ENCODE measurements around the gene B3GAT1.

The B3GAT1 gene

DNA sequence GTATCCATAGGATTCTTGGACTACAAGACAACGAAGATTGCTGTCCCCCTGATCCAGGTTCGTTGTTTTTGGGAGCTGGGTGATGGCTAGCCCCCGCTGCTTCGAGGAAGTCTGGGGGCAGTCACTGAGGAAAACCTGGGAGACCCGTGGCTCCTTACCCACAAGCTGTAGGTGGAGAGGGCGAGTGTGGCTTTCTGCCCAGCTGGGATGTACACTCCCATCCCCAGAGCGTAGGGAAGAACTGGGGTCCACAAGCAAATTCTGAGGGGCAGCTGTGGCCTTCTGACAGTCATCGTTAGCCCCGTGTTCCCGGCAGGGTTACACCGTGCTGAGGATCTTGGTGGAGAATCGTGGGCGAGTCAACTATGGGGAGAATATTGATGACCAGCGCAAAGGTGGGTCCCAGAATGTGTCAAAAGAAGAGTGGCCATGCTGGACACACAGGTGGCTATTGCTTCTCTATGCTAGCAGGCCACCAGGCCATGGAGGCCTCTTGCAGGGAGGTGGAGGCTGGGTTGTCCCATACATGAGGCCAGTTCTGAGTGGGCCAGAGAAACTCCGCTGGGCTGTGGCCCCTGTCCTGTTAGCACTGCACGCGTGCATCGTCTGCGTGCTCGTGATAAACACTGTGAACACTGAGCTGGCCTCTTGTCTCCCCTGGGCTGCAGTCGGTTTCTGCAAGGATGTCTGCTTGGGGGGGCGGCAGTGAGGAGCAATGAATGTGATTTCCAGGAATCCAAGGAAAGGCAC lies 40.4 kb downstream of the B3GAT1 start:
- DNase-seq, result no peak

DNA sequence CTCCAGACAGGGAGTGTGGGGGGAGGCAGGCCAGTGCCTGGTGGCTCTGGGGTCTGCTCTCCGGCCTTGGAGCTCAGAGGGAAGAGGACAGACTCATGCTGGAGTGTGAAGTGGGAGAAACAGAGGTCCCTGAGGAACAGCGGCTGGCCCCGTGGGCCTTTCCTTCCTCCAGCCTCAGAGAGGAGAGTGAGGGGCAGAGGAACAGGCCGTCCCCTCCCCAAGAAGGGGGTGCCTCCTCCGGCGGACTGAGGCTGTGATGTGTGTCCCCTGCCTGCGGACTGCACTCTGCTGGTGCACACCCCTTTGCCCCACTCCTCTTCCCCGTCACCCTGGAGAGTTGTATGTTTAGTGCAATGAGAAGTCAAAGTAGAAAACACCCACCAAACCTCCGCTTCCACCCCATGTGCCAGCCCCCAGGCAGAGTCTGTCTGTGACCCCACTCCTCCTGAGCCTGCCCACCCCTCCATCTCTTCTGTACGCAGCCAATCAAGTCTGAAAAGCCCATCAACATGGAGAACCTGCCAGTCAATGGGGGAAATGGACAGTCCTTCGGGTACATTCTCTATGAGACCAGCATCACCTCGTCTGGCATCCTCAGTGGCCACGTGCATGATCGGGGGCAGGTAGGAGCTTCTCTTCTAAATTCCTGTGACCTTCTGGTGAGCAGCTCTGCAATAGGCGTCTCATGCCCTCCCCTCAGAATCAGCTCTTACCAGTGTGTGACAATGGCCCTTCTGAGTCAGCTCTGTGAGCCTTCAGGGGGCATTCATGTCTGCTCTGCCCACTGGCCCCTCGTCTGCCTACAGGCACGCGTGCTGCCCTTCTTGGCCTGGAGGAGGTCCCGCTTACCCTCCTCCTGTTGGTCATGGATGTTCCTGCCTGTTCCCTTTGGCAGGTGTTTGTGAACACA lies 41.3 kb downstream of the B3GAT1 start:
- no peak for DNase-seq

DNA sequence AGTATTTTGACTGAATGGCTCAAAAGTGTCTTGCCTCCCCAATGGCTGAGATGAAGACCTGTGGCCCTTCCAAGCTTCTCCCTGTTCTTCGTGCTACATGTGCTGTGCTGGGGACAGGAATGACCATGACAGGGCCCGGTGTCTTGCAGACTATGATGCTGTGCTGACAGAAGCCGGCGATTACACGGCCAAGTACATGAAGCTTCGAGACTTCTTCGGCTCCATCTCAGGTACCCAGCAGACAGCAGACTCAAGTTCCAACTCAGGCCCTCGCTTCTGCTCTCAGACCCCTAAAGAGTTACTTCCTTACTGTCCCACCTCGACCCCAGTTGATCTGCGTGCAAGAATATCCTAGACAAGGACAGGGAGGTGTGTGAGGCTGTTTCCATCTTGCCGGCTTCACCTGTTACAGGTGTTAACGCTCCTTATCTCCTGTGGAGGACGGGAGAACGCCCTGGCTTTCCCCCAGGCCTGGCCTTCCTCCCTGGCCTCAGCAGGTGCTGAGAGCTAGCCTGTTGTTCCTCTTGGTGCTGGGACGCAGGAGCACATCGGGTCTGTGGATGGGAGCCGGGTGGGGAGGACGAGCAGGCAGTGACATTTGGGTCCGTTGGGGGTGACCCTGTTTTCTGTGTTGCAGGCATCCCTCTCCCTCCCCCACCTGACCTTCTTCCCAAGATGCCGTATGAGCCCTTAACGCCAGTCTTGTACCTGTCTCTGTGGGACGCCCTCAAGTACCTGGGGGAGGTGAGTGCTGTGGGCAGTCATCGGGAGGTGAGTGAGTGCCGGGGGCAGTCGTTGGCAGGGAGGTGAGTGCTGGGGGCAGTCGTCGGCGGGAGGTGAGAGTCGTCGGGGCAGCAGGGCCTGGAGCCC lies 42.2 kb downstream of the B3GAT1 start:
- DNase-seq, result no peak

DNA sequence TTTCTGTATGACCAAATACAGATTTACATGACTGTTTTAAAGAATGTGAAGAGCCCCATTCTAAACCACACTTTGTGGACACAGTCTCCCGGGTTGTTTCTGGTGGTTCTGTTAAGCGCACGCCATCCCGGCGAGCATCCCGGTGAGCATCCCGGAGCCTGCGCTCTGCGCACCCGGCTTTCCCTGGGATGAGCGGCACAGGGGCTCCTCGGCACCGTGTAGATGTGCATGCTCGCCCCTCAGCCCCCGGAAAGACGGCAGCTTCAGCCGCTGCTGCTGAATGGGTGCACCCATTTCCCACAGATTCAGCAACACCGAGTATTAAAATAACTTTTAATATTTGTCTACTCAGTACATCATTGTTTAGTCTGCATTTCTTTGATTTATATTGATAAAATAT lies 44.3 kb downstream of the B3GAT1 start:
- DNase-seq, result no peak

DNA sequence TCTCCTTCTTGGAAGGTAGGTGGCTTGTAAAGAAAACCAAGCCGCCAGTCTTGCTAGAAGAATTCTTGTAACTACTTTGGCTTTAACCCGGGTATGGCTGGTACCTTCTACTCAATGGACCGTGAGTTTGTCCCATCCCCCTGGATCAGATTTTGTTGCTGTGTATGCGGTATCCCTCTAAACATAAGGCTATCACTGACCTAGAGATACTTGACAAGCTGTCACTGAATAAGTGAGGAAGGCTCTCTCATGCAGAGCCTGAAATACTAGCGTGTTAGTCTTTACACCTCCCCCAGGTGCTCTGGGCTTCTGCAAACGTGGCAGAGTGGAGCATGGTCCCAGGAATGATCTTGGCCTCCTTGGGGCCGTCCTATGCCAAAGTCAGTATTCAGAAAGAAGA lies 45.8 kb downstream of the B3GAT1 start:
- DNase-seq, result no peak

DNA sequence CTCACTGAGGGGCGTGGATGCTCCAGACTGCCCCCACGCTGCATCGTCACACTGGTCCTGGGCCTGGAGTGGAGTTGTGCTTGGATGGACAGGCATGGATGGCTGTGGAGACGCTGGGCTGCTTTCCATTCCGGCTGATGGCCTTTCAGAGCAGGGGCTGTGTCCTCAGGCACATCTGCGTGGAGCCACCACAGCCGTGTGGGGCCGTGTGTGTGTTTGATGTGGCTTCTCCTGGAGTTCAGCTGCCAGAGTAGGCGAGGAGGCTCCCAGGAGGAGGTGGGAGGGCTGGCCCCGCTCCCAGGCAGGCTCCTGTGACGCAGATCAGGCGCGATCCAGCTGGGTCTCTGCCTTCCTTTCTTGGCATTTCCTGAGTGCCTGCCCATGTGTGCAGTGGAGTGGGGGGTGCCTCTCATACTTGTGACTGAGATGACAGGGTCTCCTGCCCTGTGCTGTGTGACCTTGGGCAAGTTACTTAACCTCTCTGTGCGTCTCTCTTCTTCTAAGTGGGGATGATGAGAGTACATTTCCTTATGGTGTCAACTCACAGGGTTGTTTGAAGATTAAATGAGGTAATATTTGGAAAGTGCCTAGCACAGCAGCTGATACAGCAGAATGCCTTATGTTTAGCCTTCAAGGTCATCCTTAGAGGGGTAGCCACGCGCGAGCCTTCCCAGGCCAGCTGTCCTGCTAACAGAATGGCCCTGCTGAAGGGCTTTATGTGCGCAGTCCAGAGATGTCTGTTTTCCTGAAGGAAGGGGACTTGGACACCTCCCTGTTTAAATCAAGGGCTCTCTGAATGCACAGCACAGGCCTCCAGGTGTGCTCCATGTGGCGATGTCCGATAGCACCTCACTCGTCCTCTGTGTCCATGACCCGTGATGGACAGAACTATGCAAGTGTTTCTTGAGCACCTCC lies 46.8 kb downstream of the B3GAT1 start:
- DNase-seq, result no peak

DNA sequence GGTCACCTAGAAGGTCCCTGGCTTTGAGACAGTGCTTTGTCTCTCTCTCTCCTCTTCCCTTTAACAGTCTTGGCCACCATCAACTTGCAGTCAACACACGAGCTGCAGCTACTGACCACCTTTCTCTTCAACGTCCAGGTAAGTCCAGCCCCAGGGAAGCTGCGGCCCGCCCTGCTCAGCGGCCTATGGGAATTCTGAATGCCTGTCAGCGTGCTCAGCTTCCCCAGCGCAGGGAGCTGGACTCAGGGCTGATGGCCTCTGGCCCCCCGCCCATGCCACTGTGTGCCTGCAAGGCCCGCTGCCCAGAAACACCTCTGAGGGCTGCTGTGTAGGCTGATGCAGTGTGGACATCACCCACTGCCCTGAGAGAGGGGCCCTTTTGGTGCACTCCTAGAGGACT lies 47.8 kb downstream of the B3GAT1 start:
- no peak for DNase-seq

DNA sequence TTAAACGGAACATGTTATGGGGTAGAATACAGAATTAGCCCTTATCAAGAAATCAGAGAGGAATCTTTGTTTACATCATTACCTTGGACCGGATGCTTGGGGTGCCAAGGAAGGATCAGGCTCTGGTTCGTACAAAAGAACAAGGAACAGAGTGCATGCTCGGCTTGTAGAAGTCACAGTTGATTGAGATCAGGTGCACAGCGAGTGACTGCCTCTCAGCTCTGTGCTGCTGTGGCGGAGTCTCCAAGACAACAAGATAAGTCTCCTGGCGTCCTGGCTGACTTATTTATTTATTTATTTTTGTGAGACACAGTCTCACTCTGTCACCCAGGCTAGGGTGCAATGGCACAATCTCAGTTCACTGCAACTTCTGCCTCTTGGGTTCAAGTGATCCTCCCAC lies 48.5 kb downstream of the B3GAT1 start:
- DNase-seq, result no peak

DNA sequence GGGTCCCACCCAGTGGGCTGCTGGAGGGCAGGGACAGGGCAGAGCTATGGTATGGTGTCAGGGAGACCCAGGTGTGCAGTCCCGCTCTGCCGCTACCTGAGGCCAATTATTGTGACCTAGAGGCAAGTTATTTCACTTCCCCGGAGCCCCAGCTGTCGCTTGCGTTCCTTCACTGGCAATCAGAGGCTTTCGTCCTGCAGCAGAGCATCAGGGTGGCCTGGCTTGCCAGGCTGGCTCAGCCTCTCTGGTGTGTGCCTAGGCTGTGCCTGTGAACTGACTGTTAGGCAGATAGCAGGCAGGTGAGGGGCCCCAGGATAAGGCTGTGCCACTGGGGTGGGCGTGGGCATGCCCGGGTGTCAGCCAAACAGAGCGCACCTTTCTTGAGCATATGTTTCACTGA lies 48.9 kb downstream of the B3GAT1 start:
- DNase-seq, result no peak

DNA sequence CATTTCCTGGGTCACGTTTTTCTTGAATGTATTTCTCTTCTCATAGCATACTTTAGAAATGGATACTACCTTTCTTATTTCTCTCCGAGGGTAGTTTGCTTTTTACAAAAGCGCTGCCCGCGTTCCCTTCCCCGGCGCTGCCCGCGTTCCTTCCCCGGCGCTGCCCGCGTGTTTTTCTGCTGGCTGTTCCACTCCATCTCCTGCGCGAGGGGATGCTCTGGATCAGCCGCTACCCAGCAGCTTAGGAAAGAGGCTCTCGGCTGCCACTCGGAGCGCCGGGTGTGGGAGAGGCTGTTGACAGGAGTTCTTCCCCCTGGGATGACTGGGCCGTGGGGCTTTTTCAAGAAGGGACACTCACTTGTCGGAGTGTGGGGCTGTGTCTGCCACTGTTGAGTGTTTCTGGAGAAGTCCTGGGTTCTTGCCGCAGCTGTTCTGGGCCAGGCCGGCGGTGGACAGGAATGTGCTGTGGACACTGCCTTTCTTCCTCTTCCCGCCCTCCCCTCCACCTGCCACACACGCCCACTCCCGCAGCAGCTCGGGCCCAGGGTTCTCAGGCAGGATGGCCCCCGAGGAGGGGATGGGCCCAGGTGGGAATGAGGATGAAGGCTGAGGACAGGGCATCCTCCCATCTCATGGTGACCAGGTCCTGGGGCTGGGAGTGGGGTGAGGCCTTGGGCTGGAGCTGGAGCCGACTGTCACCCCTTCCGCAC lies 49.7 kb downstream of the B3GAT1 start:
- no peak for DNase-seq

DNA sequence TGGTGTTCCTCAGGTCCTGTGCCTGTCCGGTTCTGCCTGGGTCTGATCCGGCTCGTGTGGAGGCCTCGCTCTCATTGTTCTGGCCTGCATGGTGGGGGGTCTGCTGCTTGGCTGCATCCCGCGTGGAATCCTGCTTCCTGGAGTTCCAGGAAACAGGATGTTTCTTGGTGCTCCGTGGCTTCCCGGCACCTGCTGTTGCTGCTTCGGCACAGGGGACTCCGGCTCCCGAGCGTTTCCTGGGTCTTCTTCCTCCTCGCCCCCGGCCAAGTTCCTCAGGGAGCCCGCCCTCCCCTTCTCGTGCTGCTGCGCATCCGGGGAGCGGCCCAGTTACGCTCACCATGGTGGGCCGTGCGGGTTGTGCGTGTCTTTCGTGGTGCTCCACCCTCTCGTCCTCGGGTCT lies 50.4 kb downstream of the B3GAT1 start:
- no peak for DNase-seq

DNA sequence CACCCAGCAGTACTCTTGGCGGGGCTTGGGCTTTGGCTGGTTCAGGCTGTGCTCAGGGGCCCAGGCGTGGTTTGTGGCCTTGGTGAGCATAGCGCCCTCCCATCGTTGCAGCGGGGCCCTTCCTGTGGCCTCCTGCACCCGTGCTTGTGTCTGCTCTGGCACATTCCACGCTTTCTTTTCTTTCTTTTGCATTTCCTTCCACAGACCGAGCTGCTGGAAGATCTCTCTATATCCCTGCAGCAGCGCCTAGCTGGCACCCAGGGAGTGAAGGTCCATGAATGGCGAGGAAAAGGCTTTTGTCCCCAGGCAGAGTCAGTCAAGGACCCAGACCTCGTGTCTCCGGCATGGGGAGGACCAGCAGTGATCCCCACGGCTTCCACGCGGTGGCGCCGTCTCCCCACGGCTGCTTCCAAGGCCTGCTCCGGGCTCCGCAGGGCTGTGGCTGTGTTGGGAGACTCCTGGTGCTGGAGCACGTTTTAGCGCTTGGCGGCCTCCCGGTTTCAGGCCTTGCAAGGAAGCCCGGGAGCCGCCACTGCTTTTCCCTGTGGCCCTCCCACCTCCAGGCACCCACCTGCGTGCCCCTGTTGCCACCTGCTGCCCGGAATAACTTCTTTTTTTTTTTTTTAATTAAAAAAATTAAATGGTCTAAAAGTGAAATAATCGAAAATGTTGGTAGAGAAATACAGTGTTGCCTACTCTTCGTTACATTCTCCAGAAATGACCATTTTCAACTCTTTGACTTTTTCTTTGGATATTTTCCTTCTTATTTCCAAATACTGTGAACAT lies 51.8 kb downstream of the B3GAT1 start:
- DNase-seq, result peak; percentile 50

DNA sequence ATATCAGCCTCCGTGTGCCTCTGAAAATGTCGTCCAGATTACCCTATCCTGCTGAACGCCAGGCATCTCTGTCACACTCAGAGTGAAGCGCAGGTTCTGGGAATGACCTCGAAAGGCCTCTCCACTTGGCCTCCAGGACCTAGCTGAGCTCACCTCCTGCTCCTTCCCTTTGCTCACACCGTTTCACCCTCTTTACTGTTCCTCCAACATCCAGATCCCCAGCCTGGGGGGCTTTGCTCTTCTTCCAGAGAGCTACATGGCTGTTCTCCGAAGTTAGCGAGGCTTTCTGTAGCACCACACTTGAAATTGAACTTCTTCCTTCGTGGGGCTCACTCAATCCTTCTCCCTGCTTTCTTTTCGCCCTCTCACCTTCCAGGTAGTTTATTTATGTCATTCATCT lies 52.4 kb downstream of the B3GAT1 start:
- no peak for DNase-seq

DNA sequence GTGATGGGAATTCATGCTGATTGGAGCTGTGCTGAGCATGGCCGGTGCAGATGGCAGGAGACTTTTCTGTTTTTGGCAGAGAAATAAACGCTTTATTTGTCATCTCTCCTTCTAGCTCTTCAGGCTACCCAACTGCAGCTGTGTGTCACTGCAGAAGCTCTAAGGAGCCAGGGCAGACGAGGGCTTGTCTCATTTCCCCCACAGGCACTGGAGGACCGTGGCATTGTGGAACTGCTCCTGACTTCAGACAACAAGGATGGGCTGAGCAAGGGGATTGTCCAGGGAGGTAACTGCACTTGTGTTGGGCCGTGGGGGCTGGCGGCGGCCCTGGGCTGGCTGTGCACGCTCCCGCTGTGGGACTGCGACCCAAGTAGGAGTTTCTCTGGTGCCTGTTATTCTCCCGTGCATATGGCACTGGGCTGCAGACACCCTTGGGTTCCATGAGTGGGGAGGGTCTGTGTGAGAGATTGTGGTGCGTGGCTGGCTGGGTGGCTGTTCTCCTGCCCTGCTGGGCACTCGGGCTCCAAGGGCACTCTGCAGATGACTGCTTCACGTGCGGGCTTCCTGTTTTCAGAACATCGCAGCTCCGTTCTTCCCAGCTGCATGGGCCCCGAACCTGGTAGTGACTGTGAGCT lies 53.1 kb downstream of the B3GAT1 start:
- no peak for DNase-seq

DNA sequence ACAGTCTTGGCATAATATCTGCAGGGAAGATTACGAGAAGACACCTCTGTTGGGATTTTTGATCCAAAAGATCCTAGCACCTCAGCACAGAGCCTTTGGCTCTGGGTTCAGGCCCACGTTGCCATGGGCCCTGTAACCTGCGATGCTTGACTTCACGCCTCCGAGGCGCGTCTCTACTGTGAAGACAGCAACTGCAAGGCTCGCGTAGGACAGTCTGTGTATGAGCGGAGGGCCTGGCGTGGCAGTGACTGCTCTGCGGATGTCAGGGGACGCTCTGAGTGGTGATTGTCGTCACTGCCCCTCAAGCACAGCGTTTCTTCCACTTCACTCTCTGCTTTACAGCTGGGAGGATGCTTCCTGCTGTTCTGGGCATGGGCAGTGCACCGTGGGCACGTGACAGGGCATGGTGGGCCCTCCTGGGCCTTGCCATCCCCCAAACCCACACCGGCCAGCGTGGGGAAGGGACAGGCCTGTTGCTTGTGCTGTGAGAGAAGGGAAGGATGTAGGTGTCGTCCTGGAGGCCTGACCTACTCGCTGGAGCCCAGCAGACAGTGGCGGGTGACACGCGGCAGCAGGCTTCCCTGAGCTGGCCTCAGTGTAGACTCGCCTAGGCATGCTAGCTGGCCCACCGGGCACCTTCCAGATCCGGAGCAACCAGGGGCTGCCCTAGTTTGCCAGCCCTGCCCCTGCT lies 53.7 kb downstream of the B3GAT1 start:
- no peak for DNase-seq

DNA sequence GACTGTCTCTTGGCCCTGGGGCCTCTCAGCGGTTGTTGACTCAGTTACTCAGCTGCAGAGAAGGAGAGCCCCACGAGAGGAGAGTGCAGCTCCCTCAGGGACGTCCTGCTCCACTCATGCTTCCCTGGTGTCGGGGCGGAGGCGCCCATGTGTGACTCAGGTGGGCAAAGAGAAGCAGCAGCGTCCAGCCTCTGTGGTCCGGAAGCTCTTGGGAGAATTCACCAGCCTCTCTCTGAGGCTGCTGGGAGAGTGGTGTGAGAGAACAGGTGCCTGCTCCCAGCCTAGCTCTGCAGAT lies 54.5 kb downstream of the B3GAT1 start:
- no peak for DNase-seq

DNA sequence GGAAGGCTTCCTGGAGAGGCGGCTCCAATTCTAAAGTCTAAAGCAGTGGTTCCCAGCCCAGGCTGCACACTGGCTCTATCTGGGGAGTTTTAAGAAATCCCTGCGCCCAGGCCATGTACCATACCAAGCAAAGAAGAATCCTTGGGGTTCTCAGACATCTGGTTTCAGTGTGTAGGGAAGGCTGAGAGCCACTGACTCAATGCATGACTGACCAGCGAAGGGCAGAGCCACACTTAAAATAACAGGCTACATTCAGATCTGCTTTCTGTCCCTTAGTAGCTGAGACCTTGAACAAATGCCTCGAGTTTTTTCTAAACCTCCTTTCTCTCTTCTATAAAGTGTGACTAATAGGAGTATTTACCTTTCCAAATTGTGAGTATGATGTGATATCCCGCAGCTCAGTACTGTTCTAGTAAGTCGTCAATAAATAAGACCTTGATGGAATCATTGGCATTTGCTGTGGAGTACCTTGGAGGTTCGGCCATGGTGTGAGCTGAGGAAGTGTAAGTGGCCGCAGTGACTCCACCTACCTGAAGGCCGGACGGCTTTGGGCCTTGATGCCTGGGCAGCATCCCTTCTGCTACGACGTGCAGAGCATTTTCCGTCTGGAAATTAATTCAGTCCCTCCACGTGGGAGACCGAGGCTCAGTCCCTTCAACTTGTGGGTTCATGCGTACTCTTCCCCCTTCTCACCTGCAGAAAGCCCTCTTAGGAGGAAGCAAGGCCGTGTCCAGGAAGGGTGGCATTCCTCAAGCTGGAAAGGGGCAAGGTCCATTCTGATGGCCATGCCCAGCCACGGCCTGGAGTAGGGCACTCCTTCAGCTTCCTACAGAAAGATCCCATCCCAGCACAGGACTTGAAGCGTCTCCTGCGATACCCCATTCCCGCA lies 55.1 kb downstream of the B3GAT1 start:
- no peak for DNase-seq

DNA sequence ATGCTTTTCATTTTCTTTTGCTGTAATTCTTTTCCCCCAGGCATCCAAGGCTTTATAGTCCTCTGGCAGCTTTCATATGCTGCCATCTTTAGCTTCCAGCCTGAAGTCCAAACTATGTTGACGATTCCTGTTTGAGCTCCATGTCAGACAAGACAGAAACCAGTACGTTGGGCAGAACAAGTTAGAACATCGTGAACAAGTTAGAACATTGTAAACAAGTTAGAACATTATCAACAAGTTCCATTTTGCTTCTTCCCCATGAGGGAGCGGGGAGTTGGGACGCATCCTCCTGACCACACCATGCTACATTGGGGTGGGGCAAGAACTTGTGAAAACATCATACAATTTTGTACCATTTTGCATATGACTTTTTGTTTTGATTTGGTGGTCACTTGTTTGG lies 56.4 kb downstream of the B3GAT1 start:
- no peak for DNase-seq

DNA sequence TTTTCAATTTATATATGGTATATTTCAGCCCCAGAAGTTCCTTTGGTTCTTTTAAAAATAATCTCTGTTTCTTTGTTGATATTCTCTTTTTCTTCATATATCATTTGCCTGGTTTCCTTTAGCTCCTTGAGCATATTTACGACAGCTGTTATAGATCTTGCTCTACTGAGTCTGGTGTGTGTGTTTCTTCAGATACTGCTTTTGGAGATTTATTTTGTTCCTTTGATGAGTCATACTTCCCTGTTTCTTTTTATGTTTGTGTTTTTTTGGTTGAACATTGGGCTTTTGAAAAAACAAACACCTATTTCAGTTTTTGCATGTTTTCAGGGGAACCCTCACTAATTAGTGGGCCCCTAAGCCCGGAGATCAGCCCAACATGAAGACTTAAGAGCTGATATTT lies 56.9 kb downstream of the B3GAT1 start:
- no peak for DNase-seq
